Body of pancreas (tissue), 4 donors: ENCODE measurements around the gene ALG6. TPM values are rescaled to one million over a fixed set of nuclear protein-coding genes. Genes with fewer than 3 reads are reported as not detected.
"Not testable (repeated sequence)": the region's sequence is repeated elsewhere in the genome, so short reads cannot be mapped to it uniquely, and the experiment has no call there.

ENCODE experiments used
- ATAC-seq: fragments of 150-250 bp; one replicate; pipeline ENCODE4 v1.9.1; 2016
- DNase-seq, 4 donors: peaks; one replicate each; pipeline ENCODE4 v3.0.0-alpha.2; 2019
- H3K27ac ChIP-seq, 4 donors: fragments of 200-600 bp; sonication (generic); 1 replicate in 3 of 4; 2 replicates in 1 of 4; pipeline versions ENCODE4 v1.5.1 to v1.6.1; 2016 to 2019; ENCODE audit warnings: mild to moderate bottlenecking in 1 of 4, mixed read lengths in 1 of 4, moderate library complexity in 1 of 4
- H3K27me3 ChIP-seq, 2 donors: fragments of 200-600 bp; sonication (generic); one replicate each; pipeline ENCODE4 v1.6.0; 2016; ENCODE audit warnings: mild to moderate bottlenecking in 1 of 2
- H3K36me3 ChIP-seq, 2 donors: fragments of 200-600 bp; sonication (generic); replicated peaks in 1 of 2; 2 replicates each; pipeline ENCODE4 v1.5.1; 2016; ENCODE audit warnings: low read depth in 2 of 2; ENCODE audit not compliant: insufficient read depth in 1 of 2
- H3K4me1 ChIP-seq: fragments of 200-600 bp; sonication (generic); one replicate; pipeline ENCODE4 v1.6.0; 2016
- H3K4me3 ChIP-seq, 2 donors: fragments of 200-600 bp; sonication (generic); 1 replicate in 1 of 2; 2 replicates in 1 of 2; pipeline ENCODE4 v1.5.1; 2016 to 2019
- H3K9me3 ChIP-seq, 3 donors: fragments of 200-600 bp; sonication (generic); 1 replicate in 2 of 3; 2 replicates in 1 of 3; pipeline ENCODE4 v1.5.1; 2016
- CTCF ChIP-seq, 7 experiments: fragments of 450-650 bp in 4 of 7; fragments of 200-600 bp in 3 of 7; sonication (generic) in 3 of 7; IDR thresholded peaks; one replicate each; pipeline ENCODE4 v1.5.1; 2016 to 2019; ENCODE audit warnings: antibody characterized with exemption in 7 of 7
- POLR2A ChIP-seq, 3 donors: fragments of 450-650 bp; IDR thresholded peaks; one replicate each; pipeline ENCODE4 v1.6.1; 2016; ENCODE audit warnings: antibody characterized with exemption in 3 of 3, mild to moderate bottlenecking in 2 of 3
- WGBS, 2 donors: methylation state at CpG; one replicate each; pipeline ENCODE4 v1.1.5; 2017; 5-methylcytosine and 5-hydroxymethylcytosine counted together
- intact Hi-C: fragments of 100-400 bp; cut with DNase I; formaldehyde crosslinking; loops from one replicate; pipeline ENCODE4 v1.15.1; 2023
- total RNA-seq, 2 donors: library from RNA; depleted of rRNA; stranded (reverse); fragments of >200 nt; gene quantifications; one replicate each; pipeline ENCODE4 v1.1.0, GENCODE V29; 2016

ALG6 gene
- total RNA-seq, 2 donors from 2014 or later: 2.3 to 15.6 TPM

GRCh38 chr1:63466759-63467158 lies 99.3 kb downstream of the ALG6 start:
- Histone ChIP-seq H3K9me3 (peaks cover 0 to 8% (median 0%) of the 10 kb centered on the region in 3 donors), H3K4me3 (no peak overlapping the region), H3K27me3 (no peaks in the 10 kb centered on the region), H3K4me1 (no peaks in the 10 kb centered on the region), H3K36me3 (no peaks in the 10 kb centered on the region), H3K27ac (no peak overlapping the region)
- DNase-seq (no peak), ATAC-seq (no peak)
- intact Hi-C loops: no loop called here
- TF ChIP-seq POLR2A (IDR thresholded peaks at IDR 0.05): no peak
- TF ChIP-seq CTCF (IDR thresholded peaks at IDR 0.05): no peak
- WGBS, 2 donors: 94 to 98% methylated on average over 3 of the region's 3 CpGs

- ATAC-seq, H3K36me3 ChIP-seq, H3K9me3 ChIP-seq, H3K4me1 ChIP-seq, H3K4me3 ChIP-seq, DNase-seq, intact Hi-C loops, H3K27ac ChIP-seq, H3K27me3 ChIP-seq: not testable (repeated sequence)
- 86 to 100% methylated on average over 5 of the region's 5 CpGs for WGBS, 2 donors
Measured at GRCh38 chr1:63468683-63469082, 101.3 kb downstream of the ALG6 start.

- TF ChIP-seq CTCF (IDR thresholded peaks at IDR 0.05) (no peak), POLR2A (IDR thresholded peaks at IDR 0.05) (no peak)
Measured at GRCh38 chr1:63475761-63476160, 108.3 kb downstream of the ALG6 start.

GRCh38 chr1:63480057-63480456 lies 112.6 kb downstream of the ALG6 start:
- no peak for DNase-seq
- Histone ChIP-seq H3K36me3 (no peaks in the 10 kb centered on the region), H3K27ac (no peak overlapping the region), H3K4me1 (no peaks in the 10 kb centered on the region), H3K27me3 (no peaks in the 10 kb centered on the region), H3K9me3 (no peaks in the 10 kb centered on the region), H3K4me3 (no peak overlapping the region)
- intact Hi-C loops: no loop called here
- WGBS, 2 donors: 18 to 36% methylated on average over 1 of the region's 1 CpG
- TF ChIP-seq POLR2A (IDR thresholded peaks at IDR 0.05): no peak
- no peak for TF ChIP-seq CTCF (IDR thresholded peaks at IDR 0.05)
- no peak for ATAC-seq

More at GRCh38 chr1:63475761-63476160, 108.3 kb downstream of the ALG6 start:
- Histone ChIP-seq H3K36me3 (no peaks in the 10 kb centered on the region), H3K9me3 (no peaks in the 10 kb centered on the region), H3K27ac (no peak overlapping the region), H3K27me3 (no peaks in the 10 kb centered on the region), H3K4me1 (no peaks in the 10 kb centered on the region), H3K4me3 (no peak overlapping the region)
- DNase-seq (no peak), ATAC-seq (no peak)
- intact Hi-C loops: no loop called here
- WGBS, 2 donors: 85 to 90% methylated on average over 7 of the region's 7 CpGs

- no peak overlapping the region for H3K4me3 ChIP-seq
- ATAC-seq (no peak), DNase-seq (no peak)
- H3K4me1 ChIP-seq: no peaks in the 10 kb centered on the region
- TF ChIP-seq CTCF (IDR thresholded peaks at IDR 0.05) (no peak), POLR2A (IDR thresholded peaks at IDR 0.05) (no peak)
- no peak overlapping the region for H3K27ac ChIP-seq
- no peaks in the 10 kb centered on the region for H3K36me3 ChIP-seq
- H3K27me3 ChIP-seq: no peaks in the 10 kb centered on the region
- no peaks in the 10 kb centered on the region for H3K9me3 ChIP-seq
- intact Hi-C loops: no loop called here
- 93 to 100% methylated on average over 1 of the region's 1 CpG for WGBS, 2 donors
Measured at GRCh38 chr1:63486629-63487028, 119.2 kb downstream of the ALG6 start.
